Activated T-helper 1 cell treated with anti-CD3 and anti-CD28 coated beads, Interleukin-2, amount 50 U/mL, for 16 hours (primary cell): Measurements from ENCODE around the gene SLC1A4.
A peak's percentile ranks its signal among the peaks of the same experiment; 100 is the strongest.
"Not testable (repeated sequence)": the region's sequence is repeated elsewhere in the genome, so short reads cannot be mapped to it uniquely, and the experiment has no call there.

Source experiments
- DNase-seq, 2 donors: peaks; one replicate each; pipeline ENCODE4 v3.0.0-alpha.2; 2020; ENCODE audit warnings: low read depth in 1 of 2, low spot score in 1 of 2

SLC1A4 gene

GRCh38 chr2:64963719-64964118 is 25.5 kb upstream of the SLC1A4 start:
- no peak for DNase-seq

- no peak for DNase-seq
Observed at GRCh38 chr2:64966017-64966416, 23.2 kb upstream of the SLC1A4 start.

DNA sequence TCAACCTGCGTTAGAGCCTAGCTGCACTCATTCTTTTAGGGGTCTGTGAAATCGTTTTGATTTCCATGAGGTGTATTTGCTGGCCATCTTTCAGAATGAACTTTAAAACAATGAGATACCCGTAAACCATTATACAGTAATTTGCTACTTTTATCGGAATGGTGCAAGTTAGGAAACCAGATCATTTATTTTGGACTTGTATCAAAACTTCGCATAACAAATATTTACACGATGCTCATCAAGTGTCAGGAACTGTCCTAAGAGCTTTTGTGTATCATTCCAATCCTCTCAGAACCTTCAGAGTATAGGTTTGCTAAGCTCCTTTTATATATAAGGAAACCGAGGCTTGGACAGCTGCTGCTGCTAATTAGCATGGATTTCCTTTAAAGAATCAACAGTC is 22.4 kb upstream of the SLC1A4 start:
- DNase-seq = no peak

DNA sequence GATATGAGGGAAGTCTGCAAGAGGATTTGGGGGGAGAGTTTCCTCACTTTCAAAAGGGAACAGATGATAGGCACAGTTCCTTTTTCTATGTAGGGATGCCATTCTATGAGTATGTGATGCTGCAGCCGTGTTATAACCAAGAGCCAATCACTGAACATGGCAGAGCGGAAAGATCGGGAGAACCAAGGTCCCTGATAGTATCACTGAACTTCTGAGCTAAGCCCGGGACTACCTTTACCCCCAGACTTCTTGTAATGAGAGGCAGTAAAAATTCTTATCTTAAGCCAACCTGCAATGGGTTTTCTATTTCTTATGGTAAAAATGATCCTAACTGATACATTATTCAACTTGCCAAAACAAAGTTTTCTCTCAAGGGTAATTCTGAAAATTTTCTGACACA is 21.6 kb upstream of the SLC1A4 start:
- no peak for DNase-seq

DNA sequence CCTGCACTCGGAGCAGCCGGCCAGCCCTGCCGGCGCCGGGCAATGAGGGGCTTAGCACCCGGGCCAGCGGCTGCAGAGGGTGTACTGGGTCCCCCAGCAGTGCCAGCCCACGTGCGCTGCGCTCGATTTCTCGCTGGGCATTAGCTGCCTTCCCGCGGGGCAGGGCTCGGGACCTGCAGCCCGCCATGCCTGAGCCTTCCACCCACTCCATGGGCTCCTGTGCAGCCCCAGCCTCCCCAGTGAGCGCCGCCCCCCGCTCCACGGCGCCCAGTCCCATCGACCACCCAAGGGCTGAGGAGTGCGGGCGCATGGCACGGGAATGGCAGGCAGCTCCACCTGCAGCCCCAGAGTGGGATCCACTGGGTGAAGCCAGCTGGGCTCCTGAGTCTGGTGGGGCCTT is 20.1 kb upstream of the SLC1A4 start:
- not testable (repeated sequence) for DNase-seq

DNA sequence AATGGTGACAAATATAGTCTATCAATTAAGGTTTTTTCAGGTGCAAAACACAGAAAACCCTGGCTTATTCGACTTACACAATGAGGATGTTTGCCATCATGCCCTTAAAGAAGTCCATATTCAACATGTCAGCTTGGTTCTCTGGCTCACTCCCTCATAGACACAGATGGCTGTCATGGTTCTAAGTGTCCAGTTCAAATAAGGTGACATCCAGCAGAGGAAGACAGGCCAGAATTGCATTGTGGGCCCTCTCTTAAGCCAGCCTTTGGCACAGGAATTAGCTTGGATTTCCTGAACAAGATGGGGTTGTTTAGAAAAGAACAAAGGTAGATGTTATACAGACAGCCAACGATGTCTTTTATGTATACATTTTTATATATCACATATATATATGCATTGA is 18.7 kb upstream of the SLC1A4 start:
- no peak for DNase-seq

- no peak for DNase-seq
Observed at GRCh38 chr2:64972426-64972825, 16.8 kb upstream of the SLC1A4 start.

GRCh38 chr2:64972876-64973275 is 16.3 kb upstream of the SLC1A4 start:
- no peak for DNase-seq

DNA sequence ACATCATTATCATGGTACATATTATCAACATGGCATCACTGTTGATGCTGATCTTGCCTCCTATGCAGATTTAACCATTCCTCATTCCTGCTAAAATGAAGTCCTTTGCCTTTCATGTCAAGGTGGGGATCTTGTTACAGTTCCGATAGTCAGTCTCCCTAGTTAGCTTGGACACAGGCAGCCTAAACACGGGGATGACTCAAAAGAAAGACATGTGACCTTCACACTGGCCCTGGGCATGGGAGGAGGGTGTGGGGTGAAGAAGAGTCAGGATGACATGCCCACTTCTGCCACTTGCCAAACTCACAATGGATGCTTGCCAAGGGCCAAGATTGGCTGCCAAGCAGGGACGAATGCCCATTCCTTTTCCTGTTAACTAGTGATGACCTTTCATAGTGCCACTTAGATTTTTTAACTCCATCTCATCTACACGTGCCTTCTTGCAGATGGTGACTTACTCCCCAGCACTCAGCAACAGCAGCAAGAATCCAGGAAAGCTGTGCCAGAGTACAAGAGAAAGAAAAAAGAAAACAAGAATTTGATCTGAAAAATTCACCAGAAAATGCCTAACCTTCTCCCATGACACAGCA is 13.9 kb upstream of the SLC1A4 start:
- no peak for DNase-seq

- no peak for DNase-seq
Observed at GRCh38 chr2:64976276-64976675, 12.9 kb upstream of the SLC1A4 start.

GRCh38 chr2:64978514-64979268 is 10.5 kb upstream of the SLC1A4 start:
- no peak for DNase-seq

DNA sequence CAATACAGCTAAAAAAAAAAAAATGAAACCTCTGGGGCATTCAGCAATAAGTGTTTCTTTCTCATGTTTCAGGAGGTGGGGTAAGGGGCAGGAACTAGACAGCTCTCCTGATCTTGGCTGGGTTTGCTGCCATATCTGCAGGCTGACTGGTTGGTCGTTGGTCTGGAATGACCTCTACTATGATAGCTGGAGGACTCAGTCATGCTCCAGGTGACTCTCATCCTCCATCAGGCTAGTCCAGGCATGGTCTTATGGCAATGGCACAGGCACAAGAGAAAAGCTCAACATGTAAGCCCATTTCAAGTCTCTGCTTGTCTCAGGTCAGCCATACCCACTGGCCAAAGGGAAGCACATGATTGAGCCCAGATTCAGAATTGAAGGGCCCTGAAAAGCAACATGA is 9.5 kb upstream of the SLC1A4 start:
- DNase-seq = no peak

- DNase-seq = no peak
Observed at GRCh38 chr2:64980183-64980582, 9.0 kb upstream of the SLC1A4 start.

GRCh38 chr2:64982311-64982857 is 6.8 kb upstream of the SLC1A4 start:
- DNase-seq = no peak

DNA sequence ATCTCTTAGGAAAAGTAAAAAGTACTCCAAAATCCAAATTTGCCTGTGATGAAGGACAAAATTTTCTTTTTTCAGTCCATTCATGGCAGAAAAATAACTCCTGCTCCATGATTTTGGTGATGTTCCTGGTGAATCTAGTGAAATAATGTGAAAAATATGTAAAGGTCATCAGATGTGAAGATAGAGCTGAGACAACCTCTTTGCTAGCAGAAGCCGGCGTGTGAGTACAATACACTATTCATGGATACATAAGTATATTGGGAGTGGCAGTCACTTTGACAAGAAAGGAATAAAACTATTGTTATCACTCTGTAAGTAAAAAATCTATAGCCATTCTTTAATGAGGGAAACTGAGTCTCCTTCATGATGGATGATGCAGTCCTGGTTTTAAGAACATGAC is 6.3 kb upstream of the SLC1A4 start:
- no peak for DNase-seq

- DNase-seq = no peak
Observed at GRCh38 chr2:64985447-64985846, 3.8 kb upstream of the SLC1A4 start.

- DNase-seq = no peak
Observed at GRCh38 chr2:64987001-64987955, 1.9 kb upstream of the SLC1A4 start.

DNA sequence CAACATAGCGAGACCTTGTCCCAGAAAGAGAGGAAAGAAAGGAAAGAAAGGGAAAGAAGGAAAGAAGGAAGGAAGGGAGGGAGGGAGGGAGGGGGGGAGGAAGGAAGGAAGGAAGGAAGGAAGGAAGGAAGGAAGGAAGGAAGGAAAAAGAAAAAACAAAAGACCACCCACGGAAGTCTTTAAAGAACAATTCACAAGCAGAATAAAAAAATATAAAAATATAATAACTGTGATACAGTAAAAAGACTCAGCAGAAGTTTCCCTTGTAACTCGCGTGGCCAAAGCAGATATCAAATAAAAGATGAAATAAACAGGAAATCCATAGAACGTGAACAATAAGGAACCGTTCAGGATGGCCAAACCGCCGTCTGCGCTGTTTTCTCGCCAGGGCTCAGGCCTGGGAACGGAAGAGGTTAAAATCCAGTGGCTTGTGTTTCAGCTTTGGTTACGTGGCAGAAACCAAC is 1.2 kb upstream of the SLC1A4 start:
- no peak for DNase-seq

DNA sequence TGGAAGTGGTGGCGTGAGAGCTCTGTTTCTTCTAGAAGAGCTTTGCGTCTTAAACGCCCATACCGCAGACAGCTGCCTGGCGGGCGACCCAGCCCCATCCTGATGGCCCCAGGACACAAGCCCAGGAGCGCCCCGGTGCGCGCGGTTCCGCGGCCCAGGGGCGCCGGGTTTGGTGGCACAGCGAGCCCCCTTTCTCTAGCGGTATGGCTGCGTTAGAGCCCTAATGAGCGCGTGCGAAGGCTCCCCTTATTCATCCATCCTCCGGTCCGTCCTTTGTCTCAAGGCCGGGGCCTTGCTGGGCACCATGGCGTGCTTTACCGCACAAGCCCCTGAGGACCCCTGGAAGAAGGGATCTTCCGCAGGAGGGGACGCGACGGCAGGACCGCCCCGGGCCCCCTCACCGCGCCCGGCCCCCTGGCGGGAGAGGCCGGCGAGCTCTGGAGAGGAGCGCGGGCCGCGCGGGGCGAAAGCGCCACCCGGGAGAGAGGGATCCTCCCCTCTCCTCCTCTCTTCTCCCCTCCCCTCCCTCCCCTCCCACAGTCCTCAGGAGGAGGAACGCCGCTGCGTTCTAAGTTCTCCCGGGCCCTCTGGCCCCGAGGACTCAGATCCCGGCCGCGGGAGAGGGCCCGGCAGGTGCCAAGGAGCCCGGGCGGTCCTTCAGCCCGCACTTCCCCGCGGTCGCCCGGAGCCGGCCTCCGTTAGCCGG is 626 bp upstream of the SLC1A4 start:
- DNase-seq = peak; percentile 24 to 25

DNA sequence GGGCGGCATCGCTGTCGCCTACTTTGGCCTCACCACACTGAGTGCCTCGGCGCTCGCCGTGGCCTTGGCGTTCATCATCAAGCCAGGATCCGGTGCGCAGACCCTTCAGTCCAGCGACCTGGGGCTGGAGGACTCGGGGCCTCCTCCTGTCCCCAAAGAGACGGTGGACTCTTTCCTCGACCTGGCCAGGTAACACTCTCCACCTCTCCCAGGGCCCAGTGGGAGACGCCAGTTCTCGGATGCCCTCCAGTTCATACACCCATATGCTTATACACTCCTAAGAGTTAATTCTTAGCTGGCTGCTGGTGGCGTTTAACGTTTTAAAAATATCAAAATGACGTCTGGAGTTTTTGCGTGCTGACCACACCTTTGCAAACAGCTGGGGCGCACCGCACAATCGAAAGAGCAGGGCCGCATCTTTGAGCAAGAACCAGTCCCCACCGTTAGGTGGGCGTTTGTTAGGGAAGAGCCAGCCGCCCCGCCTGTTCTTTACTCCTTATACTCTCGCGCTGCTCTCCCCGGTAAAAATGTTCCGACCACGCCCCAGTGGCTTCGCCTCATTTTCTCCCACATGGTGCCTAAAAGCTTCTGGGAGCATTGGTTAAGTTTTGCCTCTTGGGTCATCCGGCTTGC is 899 bp downstream of the SLC1A4 start:
- DNase-seq = no peak
